Stimulated activated CD8-positive, alpha-beta memory T cell treated with anti-CD3 and anti-CD28 coated beads, Interleukin-15, amount 100 ng/mL, for 48 hours (primary cell): ENCODE data around the gene TMEM200A.

Experiments used
- DNase-seq, 2 donors: peaks; one replicate each; pipeline ENCODE4 v3.0.0-alpha.2; 2020; ENCODE audit warnings: low read depth in 2 of 2

TMEM200A gene

GRCh38 chr6:130486417-130486816, 120.6 kb downstream of the TMEM200A start:
- DNase-seq: no peak

GRCh38 chr6:130489514-130489913, 123.7 kb downstream of the TMEM200A start:
- DNase-seq: no peak
